B cell (primary cell): ENCODE data around the gene CLDN11. TPM values are rescaled to one million over a fixed set of nuclear protein-coding genes. Genes with fewer than 3 reads are reported as not detected.

ENCODE experiments used
- ATAC-seq: fragments of 200-7000 bp; cut with Tn5 transposase; one replicate; pipeline ENCODE4 v1.10.0; 2021; ENCODE audit warnings: low read depth, mild to moderate bottlenecking, moderate number of reproducible peaks, moderate library complexity
- CTCF ChIA-PET: fragments of 350-600 bp; sonication (Branson Sonifier 250); formaldehyde crosslinking; loops from one replicate; lab custom pipeline; 2021; ENCODE audit warnings: antibody characterized with exemption, inconsistent platforms; lab: Charles Lee
- POLR2A ChIA-PET: fragments of 350-600 bp; sonication (Branson Sonifier 250); formaldehyde crosslinking; loops from one replicate; lab custom pipeline; 2021; ENCODE audit warnings: antibody characterized with exemption; lab: Charles Lee
- DNase-seq: peaks from one replicate; pipeline ENCODE4 v3.0.0; 2013
- H2AFZ ChIP-seq: 2 replicates; pipeline ENCODE4 v1.6.1; 2012; ENCODE audit warnings: mild to moderate bottlenecking, low read depth, low read length; ENCODE audit not compliant: insufficient read depth, poor library complexity, severe bottlenecking
- H3K27ac ChIP-seq, 2 donors: 1 replicate in 1 of 2; 2 replicates in 1 of 2; pipeline ENCODE4 v1.5.1; 2012 to 2013; ENCODE audit warnings: low read length in 2 of 2, mild to moderate bottlenecking in 2 of 2, moderate library complexity in 1 of 2
- H3K27me3 ChIP-seq, 4 experiments: fragments of 200-600 bp in 1 of 4; sonication (generic) in 1 of 4; replicated peaks in 1 of 4; 1 replicate in 2 of 4; 2 replicates in 2 of 4; pipeline versions ENCODE4 v1.6.1 to v1.7.0; 2013 to 2016; ENCODE audit warnings: low read length in 3 of 4, mild to moderate bottlenecking in 2 of 4, mixed read lengths in 1 of 4, moderate library complexity in 1 of 4; ENCODE audit not compliant: insufficient read depth in 4 of 4, control insufficient read depth in 3 of 4; ENCODE audit errors: control extremely low read depth in 1 of 4
- H3K36me3 ChIP-seq, 2 experiments: replicated peaks in 1 of 2; 1 replicate in 1 of 2; 2 replicates in 1 of 2; pipeline versions ENCODE4 v1.6.1 to v1.7.1; 2013; ENCODE audit warnings: low read length in 1 of 2; ENCODE audit not compliant: insufficient read depth in 2 of 2, control insufficient read depth in 1 of 2; ENCODE audit errors: control extremely low read depth in 1 of 2, extremely low read depth in 1 of 2
- H3K4me1 ChIP-seq, 2 donors: fragments of 200-600 bp in 1 of 2; sonication (generic) in 1 of 2; 1 replicate in 1 of 2; 2 replicates in 1 of 2; pipeline versions ENCODE4 v1.5.1 to v1.6.1; 2013 to 2017; ENCODE audit warnings: low read length in 2 of 2; ENCODE audit not compliant: control insufficient read depth in 2 of 2, insufficient read depth in 2 of 2
- H3K4me2 ChIP-seq: replicated peaks from 2 replicates; pipeline ENCODE3; 2012; ENCODE audit warnings: mild to moderate bottlenecking, low read depth, low read length; ENCODE audit not compliant: poor library complexity, severe bottlenecking
- H3K4me3 ChIP-seq, 5 experiments: fragments of 200-600 bp in 1 of 5; sonication (generic) in 1 of 5; 1 replicate in 3 of 5; 2 replicates in 2 of 5; pipeline versions ENCODE4 v1.5.1 to v1.7.0; 2011 to 2016; ENCODE audit warnings: low read length in 4 of 5, mild to moderate bottlenecking in 4 of 5, low read depth in 2 of 5, control low read depth in 1 of 5, moderate library complexity in 1 of 5; ENCODE audit not compliant: insufficient read depth in 1 of 5; ENCODE audit errors: control extremely low read depth in 1 of 5, extremely low read depth in 1 of 5
- H3K79me2 ChIP-seq: fragments of 200-600 bp; sonication (generic); one replicate; pipeline ENCODE4 v1.6.0; 2016; ENCODE audit warnings: low read length; ENCODE audit not compliant: control insufficient read depth, insufficient read depth
- H3K9ac ChIP-seq: fragments of 200-600 bp; sonication (generic); 2 replicates; pipeline ENCODE4 v1.6.1; 2017; ENCODE audit warnings: mild to moderate bottlenecking, low read length, moderate library complexity
- H3K9me3 ChIP-seq, 3 donors: one replicate each; pipeline versions ENCODE4 v1.6.1 to v1.7.1; 2013; ENCODE audit warnings: low read length in 2 of 3; ENCODE audit not compliant: control insufficient read depth in 2 of 3, insufficient read depth in 1 of 3; ENCODE audit errors: control extremely low read depth in 1 of 3
- H4K20me1 ChIP-seq: 2 replicates; pipeline ENCODE4 v1.6.0; 2012; ENCODE audit warnings: mild to moderate bottlenecking, low read length; ENCODE audit not compliant: insufficient read depth, control insufficient read depth, poor library complexity, severe bottlenecking
- H3K27ac Mint-ChIP-seq: one replicate; pipeline ENCODE4 v1.8.0; 2021; ENCODE audit warnings: mixed read lengths
- H3K27me3 Mint-ChIP-seq: one replicate; pipeline ENCODE4 v1.8.0; 2021; ENCODE audit warnings: mixed read lengths
- H3K4me1 Mint-ChIP-seq: one replicate; pipeline ENCODE4 v1.8.0; 2021; ENCODE audit warnings: mixed read lengths
- H3K4me3 Mint-ChIP-seq: one replicate; pipeline ENCODE4 v1.8.0; 2021; ENCODE audit warnings: mixed read lengths
- H3K9me3 Mint-ChIP-seq: one replicate; pipeline ENCODE4 v1.8.0; 2022; ENCODE audit warnings: mixed read lengths; ENCODE audit not compliant: insufficient read depth
- CTCF ChIP-seq: fragments of 200-600 bp; IDR thresholded peaks from one replicate; pipeline ENCODE4 v1.8.0; 2022; ENCODE audit warnings: antibody characterized with exemption, mild to moderate bottlenecking
- EZH2 ChIP-seq: IDR thresholded peaks from 2 replicates; pipeline ENCODE4 v1.6.1; 2012; ENCODE audit warnings: borderline replicate concordance, low read depth, mild to moderate bottlenecking, moderate library complexity, low read length; ENCODE audit not compliant: insufficient read depth, poor library complexity, severe bottlenecking
- WGBS: methylation state at CpG from one replicate; pipeline ENCODE4 v1.1.5; 2013; ENCODE audit warnings: missing lambda C conversion rate; ENCODE audit not compliant: insufficient coverage; 5-methylcytosine and 5-hydroxymethylcytosine counted together
- intact Hi-C: fragments of 100-400 bp; cut with micrococcal nuclease; formaldehyde crosslinking; loops from one replicate; pipeline ENCODE4 v1.10.0; 2022
- polyA plus RNA-seq: library from polyadenylated mRNA; depleted of rRNA; stranded (reverse); fragments of >200 nt; gene quantifications from 2 replicates; pipeline ENCODE4 v1.2.3, GENCODE V29; 2012
- total RNA-seq, 2 donors: library from RNA; stranded (reverse); fragments of 120-200 nt in 1 of 2; gene quantifications; 1 replicate in 1 of 2; 2 replicates in 1 of 2; pipeline versions ENCODE4 v1.2.3 to v1.2.4, GENCODE V29; 2013 to 2022

Gene CLDN11
- total and polyA plus RNA-seq, 2 donors (not counting 1 experiment from before 2014, with no cell fraction given) = 0.25 to 0.52 TPM

GRCh38 chr3:170421758-170422157 is 3.1 kb downstream of the CLDN11 start:
- Histone ChIP-seq H3K27me3 (peaks cover 0 to 32% (median 24%) of the 10 kb centered on the region in 4 experiments), H3K36me3 (no peaks in the 10 kb centered on the region), H3K79me2 (no peaks in the 10 kb centered on the region), H3K4me2 (no peak overlapping the region), H3K9ac (no peak overlapping the region), H3K9me3 (peaks cover 0 to 19% (median 0%) of the 10 kb centered on the region in 3 donors), H2AFZ (no peak overlapping the region), H3K27ac (no peak overlapping the region), H3K4me3 (no peak overlapping the region), H3K4me1 (peaks cover 23% of the 10 kb centered on the region in 2 donors), H4K20me1 (no peaks in the 10 kb centered on the region)
- DNase-seq (no peak), ATAC-seq (no peak)
- intact Hi-C loops = no loop called here
- Mint-ChIP-seq H3K4me3 (no peak overlapping the region), H3K27me3 (peaks cover 31% of the 10 kb centered on the region), H3K9me3 (no peaks in the 10 kb centered on the region), H3K4me1 (peaks cover 18% of the 10 kb centered on the region), H3K27ac (no peak overlapping the region)
- TF ChIP-seq EZH2 = no peak
- no peak for TF ChIP-seq CTCF
- ChIA-PET POLR2A (no interaction called here), CTCF (no interaction called here)
- 100% methylated on average over 1 of the region's 2 CpGs for WGBS

GRCh38 chr3:170423001-170423615 is 4.4 kb downstream of the CLDN11 start:
- Mint-ChIP-seq H3K27ac (no peak overlapping the region), H3K9me3 (no peaks in the 10 kb centered on the region), H3K4me3 (no peak overlapping the region), H3K27me3 (peaks cover 21% of the 10 kb centered on the region), H3K4me1 (peaks cover 17% of the 10 kb centered on the region)
- POLR2A ChIA-PET = no interaction called here
- H3K27ac ChIP-seq = no peak overlapping the region
- 94% methylated on average over 8 of the region's 8 CpGs for WGBS
- H3K4me2 ChIP-seq = no peak overlapping the region
- H2AFZ ChIP-seq = no peak overlapping the region
- no peaks in the 10 kb centered on the region for H3K36me3 ChIP-seq
- no peaks in the 10 kb centered on the region for H4K20me1 ChIP-seq
- H3K79me2 ChIP-seq = no peaks in the 10 kb centered on the region
- no peak for ATAC-seq
- intact Hi-C loops = no loop called here
- TF ChIP-seq CTCF = no peak
- TF ChIP-seq EZH2 = no peak
- CTCF ChIA-PET = no interaction called here
- H3K9me3 ChIP-seq = peaks cover 0 to 19% (median 0%) of the 10 kb centered on the region in 3 donors
- no peak overlapping the region for H3K9ac ChIP-seq
- H3K4me1 ChIP-seq = peaks cover 21% of the 10 kb centered on the region in 2 donors
- no peak for DNase-seq
- peaks cover 0 to 25% (median 17%) of the 10 kb centered on the region in 4 experiments for H3K27me3 ChIP-seq
- no peak overlapping the region for H3K4me3 ChIP-seq
